BJ (cell line): ENCODE data around the gene WDR90. TPM values are rescaled to one million over a fixed set of nuclear protein-coding genes. Genes with fewer than 3 reads are reported as not detected.

Experiments used
- CTCF ChIA-PET: fragments of 350-600 bp; formaldehyde crosslinking; extraction: SDS; loops from one replicate; lab custom pipeline; 2021; ENCODE audit warnings: antibody characterized with exemption, inconsistent platforms; lab: Yijun Ruan, JAX
- POLR2A ChIA-PET: fragments of 300-600 bp; sonication (Branson Sonifier 250); formaldehyde crosslinking; extraction: SDS; loops from one replicate; lab custom pipeline; 2021; ENCODE audit warnings: antibody characterized with exemption; lab: Charles Lee
- DNase-seq: peaks from one replicate; pipeline ENCODE4 v3.0.0-alpha.2; 2011; ENCODE audit warnings: low read depth
- H3K27me3 ChIP-seq: 2 replicates; pipeline ENCODE4 v1.6.0; 2011; ENCODE audit warnings: low read length; ENCODE audit not compliant: control insufficient read depth, insufficient read depth
- H3K36me3 ChIP-seq: 2 replicates; pipeline ENCODE4 v1.5.1; 2011; ENCODE audit warnings: low read length; ENCODE audit not compliant: control insufficient read depth, insufficient read depth
- H3K4me3 ChIP-seq: 2 replicates; pipeline ENCODE4 v1.5.1; 2011; ENCODE audit warnings: low read depth, mild to moderate bottlenecking, control low read depth, low read length
- CTCF ChIP-seq: IDR thresholded peaks from 2 replicates; pipeline ENCODE4 v1.5.1; 2011; ENCODE audit warnings: low read depth, mild to moderate bottlenecking, control low read depth, inconsistent platforms, low read length, moderate library complexity; ENCODE audit not compliant: insufficient read depth
- polyA plus RNA-seq: library from polyadenylated mRNA; depleted of rRNA; stranded (reverse); fragments of >200 nt; gene quantifications from 2 replicates; pipeline ENCODE4 v1.2.3, GENCODE V29; 2011

WDR90 gene
- polyA plus RNA-seq, 1 experiment, result 10.0 TPM

DNA sequence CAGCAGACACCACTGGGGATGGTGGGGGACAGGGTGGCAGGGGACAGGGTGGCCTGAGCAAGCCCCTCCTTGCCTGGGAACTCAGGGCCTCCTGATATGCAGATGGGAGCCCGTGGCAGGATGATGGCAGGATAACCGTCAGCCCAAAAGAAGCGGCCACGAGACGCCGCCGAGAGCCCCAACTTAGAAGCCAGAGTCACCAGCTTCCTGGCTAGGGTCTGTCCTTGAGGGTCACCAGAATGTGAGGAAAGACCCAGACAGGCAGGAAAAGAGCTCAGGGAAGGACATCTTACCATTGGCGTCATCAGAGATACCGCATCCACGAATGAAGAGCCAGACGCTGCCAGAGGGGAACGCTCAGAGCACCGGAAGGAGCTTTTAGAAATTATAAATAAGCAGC is 39.8 kb upstream of the WDR90 start:
- H3K27me3 ChIP-seq, result no peaks in the 10 kb centered on the region
- ChIA-PET POLR2A (no interaction called here), CTCF (interaction anchor here (0.6 to 1.0 kb wide), 2 partner anchors 17 to 209 kb away, joined by 3 read pairs; no protein-coding TSS in a partner anchor)
- H3K4me3 ChIP-seq, result no peak overlapping the region
- no peak for DNase-seq
- peaks cover 1% of the 10 kb centered on the region; the same call in 1 of the 2 replicates for H3K36me3 ChIP-seq
- TF ChIP-seq CTCF, result no peak

DNA sequence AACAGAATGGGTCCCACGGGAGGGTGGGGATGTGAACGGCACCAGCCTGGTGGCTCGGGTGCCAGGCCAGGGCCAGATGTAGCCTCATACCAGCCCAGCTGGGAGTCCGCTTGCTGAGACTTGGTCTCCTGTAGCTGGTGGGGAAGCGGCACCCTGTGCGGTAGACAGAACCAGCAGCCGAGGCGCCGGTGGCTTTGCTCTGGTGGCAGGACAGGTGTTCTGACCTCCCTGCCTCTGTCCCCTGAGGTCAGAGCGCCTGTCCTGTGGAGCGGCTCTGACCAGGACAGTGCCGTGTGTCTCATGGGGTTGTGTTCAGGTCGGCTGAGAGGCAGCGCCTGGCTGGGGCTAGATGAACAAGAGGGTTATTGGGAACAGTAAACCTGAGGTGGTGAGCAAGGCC is 39.2 kb upstream of the WDR90 start:
- CTCF ChIA-PET, result interaction anchor here (1.0 kb wide), 1 partner anchor 17 kb away, joined by 3 read pairs; no protein-coding TSS in a partner anchor
- DNase-seq, result no peak
- peaks cover 1% of the 10 kb centered on the region; the same call in 1 of the 2 replicates for H3K36me3 ChIP-seq
- no peaks in the 10 kb centered on the region for H3K27me3 ChIP-seq
- no peak overlapping the region for H3K4me3 ChIP-seq
- TF ChIP-seq CTCF, result no peak
- POLR2A ChIA-PET, result no interaction called here

- POLR2A ChIA-PET, result no interaction called here
- Histone ChIP-seq H3K36me3 (peaks cover 1% of the 10 kb centered on the region; the same call in 1 of the 2 replicates), H3K4me3 (no peak overlapping the region), H3K27me3 (no peaks in the 10 kb centered on the region)
- peak; percentile 54 for TF ChIP-seq CTCF
- DNase-seq, result no peak
- CTCF ChIA-PET, result no interaction called here
These were observed 38.4 kb upstream of the WDR90 start for GRCh38 chr16:610513-611381.

- TF ChIP-seq CTCF, result no peak
- Histone ChIP-seq H3K36me3 (peaks cover 1% of the 10 kb centered on the region; the same call in 1 of the 2 replicates), H3K27me3 (no peaks in the 10 kb centered on the region), H3K4me3 (no peak overlapping the region)
- ChIA-PET CTCF (no interaction called here), POLR2A (no interaction called here)
- DNase-seq, result no peak
These were observed 34.0 kb upstream of the WDR90 start for GRCh38 chr16:615122-615521.

DNA sequence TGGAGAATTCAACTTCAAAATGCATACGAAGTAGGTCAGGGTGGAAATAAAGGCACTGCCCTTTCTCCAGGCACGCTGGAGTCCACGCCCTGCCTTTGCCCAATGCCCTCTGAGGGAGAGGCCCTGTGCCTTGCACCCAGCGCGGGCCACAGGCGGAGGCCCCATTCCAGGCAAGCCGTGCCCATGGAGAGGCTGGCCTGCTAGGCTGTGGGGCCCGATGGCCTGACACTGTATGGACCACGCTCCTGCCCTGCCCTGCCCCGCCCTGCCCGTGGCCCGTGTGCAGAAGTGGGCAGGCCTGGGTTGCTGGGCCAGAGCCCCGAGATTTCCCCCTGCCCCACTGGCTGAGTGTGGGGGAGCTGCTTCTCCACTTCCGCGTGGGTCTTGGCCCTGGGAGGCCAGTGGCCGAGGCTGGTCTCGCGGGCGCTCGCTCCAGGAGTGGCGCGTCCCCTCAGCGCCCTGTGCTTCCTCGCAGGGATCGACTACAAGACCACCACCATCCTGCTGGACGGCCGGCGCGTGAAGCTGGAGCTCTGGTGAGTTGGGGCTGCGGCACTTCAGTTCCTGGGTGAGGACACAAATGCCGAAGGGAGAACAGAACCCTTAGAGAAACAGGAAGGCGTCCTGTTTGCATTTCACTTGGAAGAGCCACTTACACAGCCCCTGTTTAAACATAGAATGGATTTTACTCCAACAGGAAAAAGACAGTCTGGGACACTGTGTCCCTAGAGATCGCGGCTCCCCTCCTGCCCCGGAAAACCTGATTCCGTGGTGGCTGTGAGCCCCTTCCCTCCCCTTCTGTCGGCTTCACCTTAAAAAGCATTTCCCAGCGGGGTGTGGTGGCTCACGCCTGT is 32.2 kb upstream of the WDR90 start:
- H3K27me3 ChIP-seq, result no peaks in the 10 kb centered on the region
- no peak overlapping the region for H3K4me3 ChIP-seq
- ChIA-PET CTCF (no interaction called here), POLR2A (no interaction called here)
- H3K36me3 ChIP-seq, result peaks cover 1% of the 10 kb centered on the region; the same call in 1 of the 2 replicates
- no peak for DNase-seq
- no peak for TF ChIP-seq CTCF
